Testis (tissue), 3 donors: ENCODE data around the gene SPRR2E. TPM values are rescaled to one million over a fixed set of nuclear protein-coding genes. Genes with fewer than 3 reads are reported as not detected.
"Not testable (repeated sequence)": the region's sequence is repeated elsewhere in the genome, so short reads cannot be mapped to it uniquely, and the experiment has no call there.

Experiments used
- DNase-seq: peaks from one replicate; pipeline ENCODE4 v3.0.0-alpha.2; 2019
- H3K27ac ChIP-seq, 2 donors: fragments of 200-600 bp; sonication (generic); one replicate each; pipeline ENCODE4 v1.5.1; 2019
- H3K27me3 ChIP-seq: fragments of 200-600 bp; sonication (generic); one replicate; pipeline ENCODE4 v1.5.1; 2019
- H3K36me3 ChIP-seq: fragments of 200-600 bp; sonication (generic); one replicate; pipeline ENCODE4 v1.5.1; 2017; ENCODE audit warnings: low read depth; ENCODE audit errors: missing control alignments
- H3K4me1 ChIP-seq: fragments of 200-600 bp; sonication (generic); one replicate; pipeline ENCODE4 v1.5.1; 2019
- H3K4me3 ChIP-seq, 2 donors: fragments of 200-600 bp; sonication (generic); one replicate each; pipeline ENCODE4 v1.5.1; 2017 to 2019
- H3K9me3 ChIP-seq: fragments of 200-600 bp; sonication (generic); one replicate; pipeline ENCODE4 v1.5.1; 2017
- POLR2A ChIP-seq: fragments of 450-650 bp; IDR thresholded peaks from one replicate; pipeline ENCODE4 v1.6.1; 2017; ENCODE audit warnings: antibody characterized with exemption, mild to moderate bottlenecking, moderate library complexity
- WGBS, 2 donors: methylation state at CpG; one replicate each; pipeline ENCODE4 v1.1.5; 2018; 5-methylcytosine and 5-hydroxymethylcytosine counted together
- intact Hi-C: fragments of 100-400 bp; cut with DNase I; formaldehyde crosslinking; loops from one replicate; pipeline ENCODE4 v1.15.1; 2023; ENCODE audit warnings: low total_unique reads
- polyA plus RNA-seq: library from polyadenylated mRNA; stranded (reverse); fragments of 350-450 nt; fragmentation: Illumina TruSeq; extraction: RNeasy Lipid Tissue Mini Kit (QIAGEN cat#74804); gene quantifications from one replicate; pipeline ENCODE4 v1.2.3, GENCODE V29; 2014; ENCODE audit warnings: low read depth, low replicate concordance; ENCODE audit not compliant: insufficient read depth
- small RNA-seq, 2 donors: library from RNA; depleted of rRNA; stranded (forward); fragments of <200 nt; gene quantifications; one replicate each; pipeline ENCODE3, GENCODE V24; 2016
- total RNA-seq, 2 donors: library from RNA; depleted of rRNA; stranded (reverse); fragments of >200 nt; gene quantifications; one replicate each; pipeline ENCODE4 v1.2.3, GENCODE V29; 2016
- TF ChIP-seq, protein P1 (sequence below), 3 experiments: fragments of 450-650 bp in 2 of 3; fragments of 200-600 bp in 1 of 3; sonication (generic) in 1 of 3; IDR thresholded peaks; one replicate each; pipeline ENCODE4 v1.5.1; 2016 to 2019; ENCODE audit warnings: antibody characterized with exemption in 3 of 3, mild to moderate bottlenecking in 2 of 3, moderate library complexity in 1 of 3

Gene SPRR2E
- total and polyA plus RNA-seq, 3 donors from 2014 or later: 1.4 TPM; not detected in 2

- H3K27ac ChIP-seq: no peak overlapping the region
- H3K36me3 ChIP-seq: no peaks in the 10 kb centered on the region
- H3K27me3 ChIP-seq: no peaks in the 10 kb centered on the region
- 71 to 75% methylated on average over 2 of the region's 2 CpGs for WGBS, 2 donors
- no peaks in the 10 kb centered on the region for H3K9me3 ChIP-seq
- no peak for TF ChIP-seq POLR2A
- TF ChIP-seq, protein P1, sequence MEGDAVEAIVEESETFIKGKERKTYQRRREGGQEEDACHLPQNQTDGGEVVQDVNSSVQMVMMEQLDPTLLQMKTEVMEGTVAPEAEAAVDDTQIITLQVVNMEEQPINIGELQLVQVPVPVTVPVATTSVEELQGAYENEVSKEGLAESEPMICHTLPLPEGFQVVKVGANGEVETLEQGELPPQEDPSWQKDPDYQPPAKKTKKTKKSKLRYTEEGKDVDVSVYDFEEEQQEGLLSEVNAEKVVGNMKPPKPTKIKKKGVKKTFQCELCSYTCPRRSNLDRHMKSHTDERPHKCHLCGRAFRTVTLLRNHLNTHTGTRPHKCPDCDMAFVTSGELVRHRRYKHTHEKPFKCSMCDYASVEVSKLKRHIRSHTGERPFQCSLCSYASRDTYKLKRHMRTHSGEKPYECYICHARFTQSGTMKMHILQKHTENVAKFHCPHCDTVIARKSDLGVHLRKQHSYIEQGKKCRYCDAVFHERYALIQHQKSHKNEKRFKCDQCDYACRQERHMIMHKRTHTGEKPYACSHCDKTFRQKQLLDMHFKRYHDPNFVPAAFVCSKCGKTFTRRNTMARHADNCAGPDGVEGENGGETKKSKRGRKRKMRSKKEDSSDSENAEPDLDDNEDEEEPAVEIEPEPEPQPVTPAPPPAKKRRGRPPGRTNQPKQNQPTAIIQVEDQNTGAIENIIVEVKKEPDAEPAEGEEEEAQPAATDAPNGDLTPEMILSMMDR (IDR thresholded peaks at IDR 0.05): no peak
- H3K4me1 ChIP-seq: no peaks in the 10 kb centered on the region
- intact Hi-C loops: no loop called here
- no peak for DNase-seq
- H3K4me3 ChIP-seq: no peak overlapping the region
Observed at GRCh38 chr1:153058154-153058553, 36.2 kb downstream of the SPRR2E start.

DNA sequence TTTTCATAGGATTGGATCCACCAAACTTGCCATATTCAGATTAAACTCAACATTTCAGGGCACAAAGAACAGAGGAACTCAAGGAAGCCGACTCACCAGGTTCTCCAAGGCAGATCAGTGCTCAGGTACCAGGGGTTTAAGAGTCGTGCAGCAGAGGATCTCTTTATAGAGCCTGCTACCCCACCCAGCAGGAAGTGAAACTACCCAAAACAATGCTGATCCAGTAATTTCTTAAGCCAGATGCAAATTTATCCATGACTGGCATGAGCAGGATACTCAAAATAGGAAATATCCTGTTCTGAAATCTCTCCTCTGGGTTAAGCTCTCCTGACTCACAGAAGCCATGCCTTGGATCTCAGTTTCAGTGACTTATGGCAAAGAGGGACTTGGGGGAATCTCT is 37.0 kb downstream of the SPRR2E start, which contains the start of gene SPRR2A:
TSS of gene SPRR2A (minus strand) at position 138 of the 400 bp plus-strand sequence. CDS start 777 bp downstream, outside the sequence.
- 83 to 86% methylated on average over 2 of the region's 2 CpGs for WGBS, 2 donors
- intact Hi-C loops: no loop called here
- Histone ChIP-seq H3K9me3 (no peaks in the 10 kb centered on the region), H3K27ac (no peak within 1 kb of the TSS), H3K27me3 (no peaks in the 10 kb centered on the region), H3K4me1 (no peaks in the 10 kb centered on the region), H3K36me3 (no peaks in the 10 kb centered on the region), H3K4me3 (no peak within 1 kb of the TSS)
- TF ChIP-seq, protein P1 (IDR thresholded peaks at IDR 0.05): no peak
- no peak for TF ChIP-seq POLR2A
- no peak for DNase-seq

GRCh38 chr1:153056111-153056510 is 38.2 kb downstream of the SPRR2E start:
- H3K36me3 ChIP-seq, H3K4me3 ChIP-seq, H3K4me1 ChIP-seq, H3K9me3 ChIP-seq, DNase-seq, intact Hi-C loops, H3K27ac ChIP-seq, H3K27me3 ChIP-seq: not testable (repeated sequence)
- 53 to 72% methylated on average over 3 of the region's 3 CpGs for WGBS, 2 donors

GRCh38 chr1:153049211-153049610 is 45.1 kb downstream of the SPRR2E start:
- intact Hi-C loops: no loop called here
- Histone ChIP-seq H3K4me3 (no peak overlapping the region), H3K4me1 (no peaks in the 10 kb centered on the region), H3K27ac (no peak overlapping the region), H3K27me3 (no peaks in the 10 kb centered on the region), H3K9me3 (no peaks in the 10 kb centered on the region), H3K36me3 (no peaks in the 10 kb centered on the region)
- WGBS, 2 donors: 63 to 95% methylated on average over 1 to 2 of the region's 2 CpGs
- no peak for DNase-seq
- TF ChIP-seq POLR2A: no peak
- TF ChIP-seq, protein P1 (IDR thresholded peaks at IDR 0.05): no peak

Small RNA genes lying within 50 kb of the gene (small RNA-seq; reads per million reads assigned to genes)
- gene SPRR2C: 0 reads per million in 2 donors

Other genes starting within 250 kb of the SPRR2E start
- gene LCE7A, start 234.5 kb downstream of the SPRR2E start, total RNA-seq: not detected
- gene LCE7A, start 234.5 kb downstream of the SPRR2E start, polyA plus RNA-seq: not detected
- gene SMCP, start 216.2 kb downstream of the SPRR2E start, total RNA-seq: 100 to 1,000 TPM; 249 to 786 TPM
- 724 TPM for gene SMCP, start 216.2 kb downstream of the SPRR2E start, polyA plus RNA-seq
- not detected for gene IVL, start 186.0 kb downstream of the SPRR2E start, total RNA-seq
- not detected for gene IVL, start 186.0 kb downstream of the SPRR2E start, polyA plus RNA-seq
- not detected for gene SPRR5, start 147.3 kb downstream of the SPRR2E start, total RNA-seq
- not detected for gene SPRR5, start 147.3 kb downstream of the SPRR2E start, polyA plus RNA-seq
- 1 to 10 TPM in 1 of 2 donors, under 1 TPM in 1; 0.81 to 8.4 TPM for gene SPRR4, start 123.9 kb downstream of the SPRR2E start, total RNA-seq
- gene SPRR4, start 123.9 kb downstream of the SPRR2E start, polyA plus RNA-seq: 9.5 TPM
- gene SPRR1A, start 110.4 kb downstream of the SPRR2E start, total RNA-seq: not detected
- gene SPRR1A, start 110.4 kb downstream of the SPRR2E start, polyA plus RNA-seq: not detected
- gene SPRR3, start 92.8 kb downstream of the SPRR2E start, total RNA-seq: not detected
- not detected for gene SPRR3, start 92.8 kb downstream of the SPRR2E start, polyA plus RNA-seq
- not detected for gene SPRR1B, start 63.3 kb downstream of the SPRR2E start, total RNA-seq
- gene SPRR1B, start 63.3 kb downstream of the SPRR2E start, polyA plus RNA-seq: not detected
- under 1 TPM in 1 of 2 donors, not detected in 1; 0.56 TPM for gene SPRR2D, start 53.4 kb downstream of the SPRR2E start, total RNA-seq
- 0.74 TPM for gene SPRR2D, start 53.4 kb downstream of the SPRR2E start, polyA plus RNA-seq
- not detected for gene SPRR2A, start 37.0 kb downstream of the SPRR2E start, total RNA-seq
- gene SPRR2A, start 37.0 kb downstream of the SPRR2E start, polyA plus RNA-seq: not detected
- gene SPRR2B, start 22.9 kb downstream of the SPRR2E start, total RNA-seq: under 1 TPM in 1 of 2 donors, not detected in 1; 0.62 TPM
- gene SPRR2B, start 22.9 kb downstream of the SPRR2E start, polyA plus RNA-seq: 12.4 TPM
- 1 to 10 TPM in 1 of 2 donors, not detected in 1; 4.9 TPM for gene SPRR2F, start 19.0 kb upstream of the SPRR2E start, total RNA-seq
- gene SPRR2F, start 19.0 kb upstream of the SPRR2E start, polyA plus RNA-seq: 21.6 TPM
- not detected for gene SPRR2G, start 56.4 kb upstream of the SPRR2E start, total RNA-seq
- gene SPRR2G, start 56.4 kb upstream of the SPRR2E start, polyA plus RNA-seq: 1.9 TPM
- 100 to 1,000 TPM; 124 to 467 TPM for gene LELP1, start 108.9 kb upstream of the SPRR2E start, total RNA-seq
- 847 TPM for gene LELP1, start 108.9 kb upstream of the SPRR2E start, polyA plus RNA-seq
- 1 to 10 TPM in 1 of 2 donors, under 1 TPM in 1; 0.31 to 2.8 TPM for gene PRR9, start 123.1 kb upstream of the SPRR2E start, total RNA-seq
- gene PRR9, start 123.1 kb upstream of the SPRR2E start, polyA plus RNA-seq: 3.5 TPM
- gene LORICRIN, start 165.2 kb upstream of the SPRR2E start, total RNA-seq: under 1 TPM; 0.25 to 0.31 TPM
- not detected for gene LORICRIN, start 165.2 kb upstream of the SPRR2E start, polyA plus RNA-seq
- gene PGLYRP3, start 218.4 kb upstream of the SPRR2E start, total RNA-seq: not detected
- 0.28 TPM for gene PGLYRP3, start 218.4 kb upstream of the SPRR2E start, polyA plus RNA-seq